Thyroid gland (tissue), 4 donors: ENCODE data around the gene DIS3L2.

Experiments used
- CTCF ChIP-seq, 6 experiments: fragments of 200-600 bp in 3 of 6; fragments of 450-650 bp in 3 of 6; sonication (generic) in 3 of 6; IDR thresholded peaks; one replicate each; pipeline ENCODE4 v1.5.1; 2016 to 2019; ENCODE audit warnings: antibody characterized with exemption in 6 of 6, mild to moderate bottlenecking in 2 of 6, inconsistent platforms in 1 of 6, moderate library complexity in 1 of 6
- POLR2A ChIP-seq, 2 donors: fragments of 450-650 bp; IDR thresholded peaks; one replicate each; pipeline ENCODE4 v1.6.1; 2017; ENCODE audit warnings: antibody characterized with exemption in 2 of 2, mild to moderate bottlenecking in 2 of 2, moderate library complexity in 1 of 2

GRCh38 chr2:232269867-232270266 lies 308.4 kb downstream of the DIS3L2 start:
- TF ChIP-seq CTCF (IDR thresholded peaks at IDR 0.05) = no peak
- no peak for TF ChIP-seq POLR2A (IDR thresholded peaks at IDR 0.05)
